ENCODE measurements around the gene RBP3. TPM values are rescaled to one million over a fixed set of nuclear protein-coding genes. Genes with fewer than 3 reads are reported as not detected.

Gene RBP3
- polyA plus RNA-seq, 1 donor from 2014 or later, result not detected

- no peak overlapping the region for H3K9ac ChIP-seq (ENCODE audit: low read length)
- H4K20me1 ChIP-seq (ENCODE audit: insufficient read depth), result no peaks in the 10 kb centered on the region
- no peaks in the 10 kb centered on the region for H3K9me2 ChIP-seq (ENCODE audit: insufficient read depth, low read length)
- H3K9me3 ChIP-seq (ENCODE audit: low read length), result no peaks in the 10 kb centered on the region
- no peaks in the 10 kb centered on the region for H3K36me3 ChIP-seq (ENCODE audit: insufficient read depth, low read length)
- TF ChIP-seq TAF1 (IDR thresholded peaks at IDR 0.05; ENCODE audit: low read depth) (no peak), RAD21 (conservative IDR thresholded peaks at IDR 0.05) (no peak), MXI1 (conservative IDR thresholded peaks at IDR 0.05; ENCODE audit: poor library complexity, severe bottlenecking) (no peak), CTCF (IDR thresholded peaks at IDR 0.05; ENCODE audit: poor library complexity, severe bottlenecking) (no peak), EZH2 (IDR thresholded peaks at IDR 0.05; ENCODE audit: borderline replicate concordance, insufficient read depth, low read length, poor library complexity, severe bottlenecking) (no peak), EP300 (conservative IDR thresholded peaks at IDR 0.05; ENCODE audit: poor library complexity, severe bottlenecking) (no peak), POLR2AphosphoS5 (IDR thresholded peaks at IDR 0.05) (no peak), SMC3 (conservative IDR thresholded peaks at IDR 0.05; ENCODE audit: poor library complexity) (no peak), REST (IDR thresholded peaks at IDR 0.05; ENCODE audit: borderline replicate concordance) (no peak)
- H3K4me2 ChIP-seq (ENCODE audit: low read length), result no peak overlapping the region
- H3K4me3 ChIP-seq (ENCODE audit: low read length), result no peak overlapping the region
- H3K79me2 ChIP-seq (replicated peaks; ENCODE audit: insufficient read depth, low read length), result no peaks in the 10 kb centered on the region
- H3F3A ChIP-seq (ENCODE audit: insufficient read depth, low read length, poor library complexity, severe bottlenecking), result no peaks in the 10 kb centered on the region
- no peak overlapping the region for H3K27ac ChIP-seq (ENCODE audit: low read length)
- H3K27me3 ChIP-seq (ENCODE audit: insufficient read depth, low read depth, low read length), result no peaks in the 10 kb centered on the region
- H2AFZ ChIP-seq (ENCODE audit: low read depth, low read length), result no peak overlapping the region
Measured at GRCh38 chr10:47365431-47366180, 17.4 kb downstream of the RBP3 start.

- no peaks in the 10 kb centered on the region for H3K36me3 ChIP-seq (ENCODE audit: insufficient read depth, low read length)
- H3K27ac ChIP-seq (ENCODE audit: low read length), result no peak overlapping the region
- H2AFZ ChIP-seq (ENCODE audit: low read depth, low read length), result no peak overlapping the region
- no peak overlapping the region for H3K4me3 ChIP-seq (ENCODE audit: low read length)
- H3K9me2 ChIP-seq (ENCODE audit: insufficient read depth, low read length), result no peaks in the 10 kb centered on the region
- TF ChIP-seq REST (IDR thresholded peaks at IDR 0.05; ENCODE audit: borderline replicate concordance) (no peak), TAF1 (IDR thresholded peaks at IDR 0.05; ENCODE audit: low read depth) (no peak), MXI1 (conservative IDR thresholded peaks at IDR 0.05; ENCODE audit: poor library complexity, severe bottlenecking) (no peak), CTCF (IDR thresholded peaks at IDR 0.05; ENCODE audit: poor library complexity, severe bottlenecking) (no peak), POLR2AphosphoS5 (IDR thresholded peaks at IDR 0.05) (no peak), SMC3 (conservative IDR thresholded peaks at IDR 0.05; ENCODE audit: poor library complexity) (no peak), RAD21 (conservative IDR thresholded peaks at IDR 0.05) (no peak), EZH2 (IDR thresholded peaks at IDR 0.05; ENCODE audit: borderline replicate concordance, insufficient read depth, low read length, poor library complexity, severe bottlenecking) (no peak), EP300 (conservative IDR thresholded peaks at IDR 0.05; ENCODE audit: poor library complexity, severe bottlenecking) (no peak)
- H3F3A ChIP-seq (ENCODE audit: insufficient read depth, low read length, poor library complexity, severe bottlenecking), result no peaks in the 10 kb centered on the region
- no peak overlapping the region for H3K4me2 ChIP-seq (ENCODE audit: low read length)
- no peaks in the 10 kb centered on the region for H3K9me3 ChIP-seq (ENCODE audit: low read length)
- H4K20me1 ChIP-seq (ENCODE audit: insufficient read depth), result no peaks in the 10 kb centered on the region
- H3K9ac ChIP-seq (ENCODE audit: low read length), result no peak overlapping the region
- H3K27me3 ChIP-seq (ENCODE audit: insufficient read depth, low read depth, low read length), result no peaks in the 10 kb centered on the region
- no peaks in the 10 kb centered on the region for H3K79me2 ChIP-seq (replicated peaks; ENCODE audit: insufficient read depth, low read length)
Measured at GRCh38 chr10:47366181-47366631, 18.0 kb downstream of the RBP3 start.

Measured in neural cell (in vitro differentiated cells).